DND-41 (cell line): Measurements from ENCODE around the gene HUNK.

ENCODE experiments used
- CTCF ChIP-seq: IDR thresholded peaks from 2 replicates; pipeline ENCODE4 v1.5.1; 2012; ENCODE audit warnings: borderline replicate concordance, low read length, moderate library complexity, mild to moderate bottlenecking; ENCODE audit not compliant: poor library complexity, severe bottlenecking; ENCODE audit errors: extremely low read depth
- EZH2 ChIP-seq: IDR thresholded peaks from 3 replicates; pipeline ENCODE4 v1.6.1; 2012; ENCODE audit warnings: borderline replicate concordance, low read depth, mild to moderate bottlenecking, moderate library complexity, low read length, inconsistent platforms; ENCODE audit not compliant: severe bottlenecking

GRCh38 chr21:31983554-31983953, 110.7 kb downstream of the HUNK start:
- TF ChIP-seq CTCF, result no peak
- TF ChIP-seq EZH2, result no peak
